HUES48 (cell line): Measurements from ENCODE around the gene KLRC3.
"Not testable (repeated sequence)": the region's sequence is repeated elsewhere in the genome, so short reads cannot be mapped to it uniquely, and the experiment has no call there.

Experiments used
- H3K27ac ChIP-seq: one replicate; pipeline ENCODE4 v1.7.0; 2013; ENCODE audit warnings: low read depth, low read length, inconsistent platforms
- H3K27me3 ChIP-seq: 2 replicates; pipeline ENCODE4 v1.6.1; 2013; ENCODE audit warnings: mild to moderate bottlenecking, low read length; ENCODE audit not compliant: control insufficient read depth, insufficient read depth
- H3K36me3 ChIP-seq: 2 replicates; pipeline ENCODE4 v1.6.1; 2013; ENCODE audit warnings: low read length; ENCODE audit not compliant: control insufficient read depth, insufficient read depth
- H3K4me1 ChIP-seq: 2 replicates; pipeline ENCODE4 v1.6.1; 2013; ENCODE audit warnings: mild to moderate bottlenecking, low read length; ENCODE audit not compliant: control insufficient read depth, insufficient read depth
- H3K4me3 ChIP-seq: 2 replicates; pipeline ENCODE4 v1.5.1; 2013; ENCODE audit warnings: mild to moderate bottlenecking, low read depth, low read length
- H3K9ac ChIP-seq: 2 replicates; pipeline ENCODE4 v1.6.1; 2013; ENCODE audit warnings: mild to moderate bottlenecking, low read depth, low read length, moderate library complexity
- H3K9me3 ChIP-seq: 2 replicates; pipeline ENCODE4 v1.6.1; 2013; ENCODE audit warnings: low read length; ENCODE audit not compliant: control insufficient read depth, insufficient read depth

The KLRC3 gene

DNA sequence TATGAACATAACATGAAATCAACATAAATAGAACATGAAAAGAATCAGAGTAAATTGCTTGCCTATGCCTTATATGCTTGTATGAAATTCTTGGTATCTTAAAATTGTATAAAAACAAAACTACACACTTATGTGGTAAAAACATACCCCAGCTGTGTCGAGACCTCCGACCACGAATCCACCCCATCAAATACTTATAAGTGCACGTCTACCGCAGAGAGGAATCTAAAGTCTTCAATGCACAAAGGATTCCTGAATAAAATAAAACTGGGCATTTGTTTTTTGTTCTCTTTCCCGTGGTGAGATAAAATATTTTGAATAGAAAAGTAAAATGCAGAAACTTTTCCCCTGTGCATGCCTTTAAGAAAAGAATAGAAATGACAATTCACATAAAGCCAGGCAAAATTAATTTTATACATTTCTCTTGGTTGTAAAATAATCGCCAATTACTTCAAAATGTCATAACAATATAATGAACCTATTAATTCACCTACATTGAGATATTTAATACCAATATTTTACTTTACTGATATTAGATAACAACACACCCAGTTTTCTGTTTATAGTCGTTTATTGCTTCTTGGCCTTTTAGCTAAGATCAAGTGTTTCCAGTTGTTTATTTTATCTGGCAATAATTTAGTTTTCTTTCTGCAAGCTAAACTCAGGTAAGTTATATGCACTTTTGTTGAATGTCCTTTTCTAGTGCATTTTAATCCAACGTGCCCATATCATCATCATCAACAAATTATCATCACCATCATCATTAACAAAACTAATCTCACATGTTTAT lies 31.6 kb downstream of the KLRC3 start:
- Histone ChIP-seq H3K9me3 (no peaks in the 10 kb centered on the region), H3K4me1 (no peaks in the 10 kb centered on the region), H3K27me3 (no peaks in the 10 kb centered on the region), H3K9ac (no peak overlapping the region), H3K4me3 (no peak overlapping the region), H3K27ac (no peak overlapping the region), H3K36me3 (no peaks in the 10 kb centered on the region)

DNA sequence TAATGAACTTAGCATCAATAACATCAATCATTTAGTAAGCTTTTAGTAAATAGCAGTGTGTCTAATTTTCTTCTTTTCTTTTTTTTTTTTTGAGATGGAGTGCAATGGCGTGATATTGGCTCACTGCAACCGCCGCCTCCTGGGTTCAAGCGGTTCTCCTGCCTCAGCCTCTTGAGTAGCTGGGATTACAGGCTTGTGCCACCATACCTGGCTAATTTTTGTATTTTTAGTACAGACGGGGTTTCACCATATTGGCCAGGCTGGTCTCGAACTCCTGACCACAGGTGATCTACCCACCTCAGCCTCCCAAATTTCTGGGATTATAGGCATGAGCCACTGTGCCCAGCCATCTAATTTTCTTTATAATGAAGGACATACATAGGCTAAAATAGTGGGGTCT lies 32.9 kb downstream of the KLRC3 start:
- not testable (repeated sequence) for H3K27me3 ChIP-seq, H3K4me3 ChIP-seq, H3K9ac ChIP-seq, H3K9me3 ChIP-seq, H3K4me1 ChIP-seq, H3K36me3 ChIP-seq, H3K27ac ChIP-seq

DNA sequence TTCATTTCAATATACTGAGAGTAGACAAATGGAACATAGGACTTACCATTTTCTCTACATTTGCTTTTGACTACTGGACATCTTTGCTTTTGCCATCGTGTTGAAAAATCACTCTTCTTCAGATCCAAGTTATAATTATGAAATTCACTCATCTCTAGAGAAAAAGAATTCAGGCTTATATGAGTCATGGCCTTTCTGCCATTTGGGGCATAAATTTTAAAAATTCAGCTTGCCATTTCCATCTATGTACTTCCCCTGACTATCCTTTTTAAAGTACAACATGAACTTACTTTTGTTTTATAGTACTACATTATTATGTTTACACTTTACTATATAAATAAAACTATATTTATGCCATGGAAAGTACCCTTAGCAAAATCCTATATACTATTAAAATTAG lies 33.5 kb downstream of the KLRC3 start:
- no peaks in the 10 kb centered on the region for H3K4me1 ChIP-seq
- no peaks in the 10 kb centered on the region for H3K9me3 ChIP-seq
- H3K36me3 ChIP-seq, result no peaks in the 10 kb centered on the region
- H3K9ac ChIP-seq, result no peak overlapping the region
- no peak overlapping the region for H3K27ac ChIP-seq
- H3K27me3 ChIP-seq, result no peaks in the 10 kb centered on the region
- no peak overlapping the region for H3K4me3 ChIP-seq

DNA sequence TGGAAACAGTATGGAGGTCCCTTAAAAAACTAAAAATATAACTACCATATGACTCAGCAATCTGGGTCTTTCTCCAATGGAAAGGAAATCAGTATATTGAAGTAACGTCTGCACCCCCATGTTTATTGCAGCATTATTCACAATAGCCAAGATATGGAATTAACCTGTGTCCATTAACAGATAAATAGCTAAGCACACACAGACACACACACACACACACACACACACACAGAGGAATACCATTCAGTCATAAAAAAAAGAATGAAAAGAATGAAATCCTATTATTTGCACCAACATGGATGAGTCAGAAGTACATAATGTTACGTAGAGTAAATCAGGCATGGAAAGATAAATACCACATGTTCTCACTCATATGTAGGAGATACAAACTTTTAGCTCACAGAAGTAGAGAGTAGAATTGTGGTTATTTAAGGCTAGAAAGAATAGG lies 35.2 kb downstream of the KLRC3 start:
- Histone ChIP-seq H3K9me3 (no peaks in the 10 kb centered on the region), H3K27ac (no peak overlapping the region), H3K36me3 (no peaks in the 10 kb centered on the region), H3K4me1 (no peaks in the 10 kb centered on the region), H3K9ac (no peak overlapping the region), H3K4me3 (no peak overlapping the region), H3K27me3 (no peaks in the 10 kb centered on the region)

DNA sequence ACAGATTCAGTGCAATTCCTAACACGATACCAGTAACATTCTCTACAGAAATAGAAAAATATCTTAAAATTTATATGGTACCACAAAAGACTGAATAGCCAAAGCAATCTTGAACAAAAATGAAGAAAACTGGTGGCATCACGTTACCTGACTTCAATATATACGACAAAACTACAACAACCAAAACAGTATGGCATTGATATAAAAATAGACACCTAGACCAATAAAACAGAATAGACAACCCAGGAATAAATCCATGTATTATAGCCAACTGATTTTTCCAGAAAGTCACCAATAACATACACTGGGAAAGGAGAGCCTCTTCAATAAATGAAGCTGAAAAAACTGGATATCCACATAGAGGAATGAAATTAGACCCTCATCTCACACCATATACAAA lies 36.2 kb downstream of the KLRC3 start:
- Histone ChIP-seq H3K9ac (no peak overlapping the region), H3K27ac (no peak overlapping the region), H3K27me3 (no peaks in the 10 kb centered on the region), H3K9me3 (no peaks in the 10 kb centered on the region), H3K4me1 (no peaks in the 10 kb centered on the region), H3K4me3 (no peak overlapping the region), H3K36me3 (no peaks in the 10 kb centered on the region)

DNA sequence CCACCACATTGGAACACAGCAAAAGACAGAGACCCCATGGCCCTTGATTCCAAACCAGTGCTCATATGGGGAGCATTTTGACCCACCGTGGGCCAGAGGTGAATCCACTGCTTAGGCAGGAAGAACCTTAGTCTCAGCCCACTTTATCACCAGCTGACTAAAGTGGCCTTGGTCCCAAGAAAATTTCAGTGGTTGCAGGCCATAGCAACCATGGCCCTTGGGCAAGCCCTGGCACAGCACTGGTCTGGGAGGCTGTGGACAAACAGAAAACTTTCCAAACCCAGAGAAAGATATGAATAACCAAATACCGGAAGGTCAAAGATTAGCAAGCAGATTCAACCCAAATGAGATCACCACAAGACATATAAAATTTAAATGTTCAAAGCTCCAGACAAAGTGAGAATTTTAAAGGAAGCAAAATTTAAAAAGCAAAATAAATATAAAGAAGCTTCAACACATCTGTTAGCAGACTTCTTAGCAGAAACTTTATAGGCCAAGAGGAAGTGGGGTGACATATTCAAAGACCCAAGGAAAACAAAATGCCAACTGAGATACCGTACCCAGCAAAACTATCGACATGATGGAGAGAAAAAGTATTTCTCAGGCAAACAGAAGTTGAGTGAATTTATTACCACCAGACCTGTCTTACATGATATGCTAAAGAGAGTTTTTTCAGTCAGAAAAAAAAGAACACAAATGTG lies 38.3 kb downstream of the KLRC3 start:
- Histone ChIP-seq H3K27me3 (no peaks in the 10 kb centered on the region), H3K9ac (no peak overlapping the region), H3K9me3 (no peaks in the 10 kb centered on the region), H3K4me3 (no peak overlapping the region), H3K4me1 (no peaks in the 10 kb centered on the region), H3K27ac (no peak overlapping the region), H3K36me3 (no peaks in the 10 kb centered on the region)

DNA sequence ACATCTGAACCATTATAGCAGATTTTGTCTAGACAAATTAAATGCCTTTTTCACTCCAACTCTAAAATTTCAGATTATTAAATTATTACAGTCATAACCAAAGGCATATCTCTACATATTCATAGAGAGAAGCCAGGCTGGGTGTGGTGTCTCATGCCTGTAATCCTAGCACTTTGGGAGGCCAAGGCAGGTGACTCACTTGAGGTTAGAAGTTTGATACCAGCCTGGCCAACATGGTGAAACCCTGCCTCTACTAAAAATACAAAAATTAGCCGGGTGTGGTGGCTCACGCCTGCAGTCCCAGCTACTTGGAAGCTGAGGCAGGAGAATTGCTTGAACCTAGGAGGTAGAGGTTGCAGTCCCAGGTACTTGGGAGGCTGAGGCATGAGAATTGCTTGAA lies 41.7 kb downstream of the KLRC3 start:
- not testable (repeated sequence) for H3K4me3 ChIP-seq, H3K36me3 ChIP-seq, H3K27me3 ChIP-seq, H3K9ac ChIP-seq, H3K4me1 ChIP-seq, H3K27ac ChIP-seq, H3K9me3 ChIP-seq

DNA sequence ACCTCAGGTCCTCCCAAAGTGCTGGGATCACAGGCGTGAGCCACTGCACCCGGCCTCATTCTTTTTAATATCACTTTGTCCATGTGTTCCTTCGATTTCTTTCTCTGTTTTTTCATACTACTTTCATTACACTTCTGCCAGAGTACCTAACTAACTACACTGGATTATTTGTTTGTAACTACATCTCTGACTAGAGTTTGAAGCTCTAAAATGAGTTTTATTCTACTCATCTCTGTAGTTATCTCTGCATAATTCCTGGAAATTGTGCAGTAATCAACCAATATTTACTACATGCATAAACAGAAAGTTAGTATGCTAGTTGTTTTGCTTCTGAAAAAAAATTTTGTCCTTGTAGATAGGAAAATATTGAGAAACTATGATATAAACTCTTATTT lies 45.8 kb downstream of the KLRC3 start:
- Histone ChIP-seq H3K9me3 (no peaks in the 10 kb centered on the region), H3K27me3 (no peaks in the 10 kb centered on the region), H3K9ac (no peak overlapping the region), H3K27ac (no peak overlapping the region), H3K4me1 (peaks cover 15% of the 10 kb centered on the region; the same call in 1 of the 2 replicates), H3K36me3 (no peaks in the 10 kb centered on the region), H3K4me3 (no peak overlapping the region)

DNA sequence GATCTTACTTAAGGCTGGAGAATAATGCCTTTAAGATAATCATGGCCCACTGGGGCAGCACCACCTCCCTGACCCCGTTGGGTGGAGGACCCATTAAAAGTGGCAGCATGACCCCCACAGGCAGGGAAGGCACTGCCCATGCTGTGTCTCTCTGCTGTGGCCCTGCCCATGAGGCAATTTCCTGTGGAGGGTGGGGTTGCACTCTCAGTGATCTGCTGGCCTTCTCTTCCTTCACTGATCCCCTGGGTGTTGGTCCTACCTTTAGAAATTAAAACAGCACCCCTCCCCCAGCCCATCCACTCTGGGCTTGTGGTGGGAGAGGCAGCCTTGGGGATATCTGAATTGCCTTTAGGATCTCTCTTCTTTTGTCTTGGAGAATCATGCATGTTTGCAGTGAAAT lies 47.8 kb downstream of the KLRC3 start:
- Histone ChIP-seq H3K27me3 (no peaks in the 10 kb centered on the region), H3K36me3 (no peaks in the 10 kb centered on the region), H3K27ac (no peak overlapping the region), H3K9ac (no peak overlapping the region), H3K9me3 (0 out of 2 replicates have a peak, but pooled peaks cover under 1% of the 10 kb centered on the region), H3K4me3 (no peak overlapping the region), H3K4me1 (peaks cover 15% of the 10 kb centered on the region; the same call in 1 of the 2 replicates)

DNA sequence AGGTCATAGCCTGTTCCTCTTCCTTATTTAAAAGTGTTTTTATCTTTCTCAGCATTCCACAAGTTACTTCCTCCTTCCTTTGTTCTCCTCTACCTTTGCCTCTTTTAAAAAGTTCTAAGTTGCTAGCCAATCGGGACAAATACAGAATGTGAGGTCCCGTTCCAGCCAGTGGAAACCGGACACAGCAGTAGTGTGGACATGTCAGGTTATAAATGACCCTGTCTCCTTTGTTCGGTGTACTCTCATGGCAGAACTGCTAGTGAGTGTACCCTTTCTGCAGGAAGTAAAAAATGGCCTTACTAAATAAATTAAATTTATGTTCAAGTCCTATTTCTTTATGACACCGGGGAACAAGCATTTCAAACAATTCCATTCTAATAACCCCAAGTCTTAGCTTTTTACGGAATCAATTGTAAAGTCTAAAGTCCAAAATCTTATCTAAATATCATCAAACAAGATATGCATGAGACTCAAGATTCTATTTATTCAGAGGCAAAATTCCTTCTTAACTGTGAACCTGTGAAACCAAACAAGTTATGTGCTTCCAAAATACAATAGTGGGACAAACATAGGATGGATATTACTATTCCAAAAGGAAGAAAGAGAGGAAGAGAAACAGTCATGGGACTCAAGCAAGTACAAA lies 48.4 kb downstream of the KLRC3 start:
- peaks cover 15% of the 10 kb centered on the region; the same call in 1 of the 2 replicates for H3K4me1 ChIP-seq
- H3K9ac ChIP-seq, H3K4me3 ChIP-seq, H3K27me3 ChIP-seq, H3K36me3 ChIP-seq, H3K9me3 ChIP-seq, H3K27ac ChIP-seq: not testable (repeated sequence)
